ENCODE results near the gene MITF. TPM values are rescaled to one million over a fixed set of nuclear protein-coding genes. Genes with fewer than 3 reads are reported as not detected.
A peak's percentile ranks its signal among the peaks of the same experiment; 100 is the strongest.

The MITF gene
- total RNA-seq, 1 donor from 2014 or later = 1.3 TPM

GRCh38 chr3:69753179-69753775 is 14.0 kb downstream of the MITF start:
- no peak for DNase-seq (ENCODE audit: low read depth, low spot score)

GRCh38 chr3:69755795-69756194 is 16.5 kb downstream of the MITF start:
- no peak for DNase-seq (ENCODE audit: low read depth, low spot score)

- DNase-seq (ENCODE audit: low read depth, low spot score) = no peak
Measured at GRCh38 chr3:69761896-69762767, 22.9 kb downstream of the MITF start.

- no peak for DNase-seq (ENCODE audit: low read depth, low spot score)
Measured at GRCh38 chr3:69762768-69763229, 23.5 kb downstream of the MITF start.

GRCh38 chr3:69763458-69763857 is 24.2 kb downstream of the MITF start:
- DNase-seq (ENCODE audit: low read depth, low spot score) = no peak

- no peak for DNase-seq (ENCODE audit: low read depth, low spot score)
Measured at GRCh38 chr3:69764121-69764741, 25.0 kb downstream of the MITF start.

- DNase-seq (ENCODE audit: low read depth, low spot score) = no peak
Measured at GRCh38 chr3:69764861-69765260, 25.6 kb downstream of the MITF start.

GRCh38 chr3:69766638-69767037 is 27.4 kb downstream of the MITF start:
- no peak for DNase-seq (ENCODE audit: low read depth, low spot score)

- no peak for DNase-seq (ENCODE audit: low read depth, low spot score)
Measured at GRCh38 chr3:69767571-69767970, 28.3 kb downstream of the MITF start.

- DNase-seq (ENCODE audit: low read depth, low spot score) = no peak
Measured at GRCh38 chr3:69768438-69768837, 29.2 kb downstream of the MITF start.

GRCh38 chr3:69770219-69770618 is 31.0 kb downstream of the MITF start:
- DNase-seq (ENCODE audit: low read depth, low spot score) = peak; percentile 17

GRCh38 chr3:69770976-69771634 is 31.8 kb downstream of the MITF start:
- no peak for DNase-seq (ENCODE audit: low read depth, low spot score)

- DNase-seq (ENCODE audit: low read depth, low spot score) = no peak
Measured at GRCh38 chr3:69772152-69772867, 33.0 kb downstream of the MITF start.

GRCh38 chr3:69774029-69774428 is 34.8 kb downstream of the MITF start:
- DNase-seq (ENCODE audit: low read depth, low spot score) = no peak

GRCh38 chr3:69775751-69776150 is 36.5 kb downstream of the MITF start:
- DNase-seq (ENCODE audit: low read depth, low spot score) = no peak

GRCh38 chr3:69776289-69776688 is 37.0 kb downstream of the MITF start:
- DNase-seq (ENCODE audit: low read depth, low spot score) = no peak

- no peak for DNase-seq (ENCODE audit: low read depth, low spot score)
Measured at GRCh38 chr3:69776920-69777581, 37.8 kb downstream of the MITF start.

- DNase-seq (ENCODE audit: low read depth, low spot score) = no peak
Measured at GRCh38 chr3:69777582-69777967, 38.3 kb downstream of the MITF start.

GRCh38 chr3:69781593-69781992 is 42.3 kb downstream of the MITF start:
- DNase-seq (ENCODE audit: low read depth, low spot score) = no peak

- DNase-seq (ENCODE audit: low read depth, low spot score) = no peak
Measured at GRCh38 chr3:69784954-69785514, 45.8 kb downstream of the MITF start.
